ENCODE measurements around the gene FAM50A. TPM values are rescaled to one million over a fixed set of nuclear protein-coding genes. Genes with fewer than 3 reads are reported as not detected.

FAM50A gene
- total RNA-seq, 2 experiments from 2014 or later: 62.7 to 63.5 TPM

DNA sequence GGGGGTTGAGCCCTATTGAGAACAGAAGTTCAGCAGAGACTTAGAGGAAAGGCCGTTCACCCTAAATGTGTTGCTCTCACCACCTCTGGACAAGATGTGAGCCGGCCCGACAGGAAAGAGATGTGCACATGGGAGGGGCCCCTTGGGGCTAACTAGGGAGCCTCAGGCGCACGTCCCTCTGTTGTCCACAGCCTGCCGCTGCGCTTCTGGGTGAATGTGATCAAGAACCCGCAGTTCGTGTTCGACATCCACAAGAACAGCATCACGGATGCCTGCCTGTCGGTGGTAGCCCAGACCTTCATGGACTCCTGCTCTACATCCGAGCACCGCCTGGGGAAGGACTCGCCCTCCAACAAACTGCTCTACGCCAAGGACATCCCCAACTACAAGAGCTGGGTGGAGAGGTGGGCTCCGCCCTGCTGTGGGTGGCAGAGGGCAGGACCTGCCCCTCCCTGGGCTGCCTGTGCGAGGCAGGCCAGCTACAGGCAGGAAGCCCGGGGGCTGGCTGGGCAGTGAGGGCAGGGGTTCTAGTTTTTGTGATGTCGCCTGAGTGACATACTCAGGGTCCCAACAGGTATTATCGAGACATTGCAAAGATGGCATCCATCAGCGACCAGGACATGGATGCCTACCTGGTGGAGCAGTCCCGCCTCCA lies 27.1 kb downstream of the FAM50A start:
- CTCF ChIA-PET: no interaction called here

DNA sequence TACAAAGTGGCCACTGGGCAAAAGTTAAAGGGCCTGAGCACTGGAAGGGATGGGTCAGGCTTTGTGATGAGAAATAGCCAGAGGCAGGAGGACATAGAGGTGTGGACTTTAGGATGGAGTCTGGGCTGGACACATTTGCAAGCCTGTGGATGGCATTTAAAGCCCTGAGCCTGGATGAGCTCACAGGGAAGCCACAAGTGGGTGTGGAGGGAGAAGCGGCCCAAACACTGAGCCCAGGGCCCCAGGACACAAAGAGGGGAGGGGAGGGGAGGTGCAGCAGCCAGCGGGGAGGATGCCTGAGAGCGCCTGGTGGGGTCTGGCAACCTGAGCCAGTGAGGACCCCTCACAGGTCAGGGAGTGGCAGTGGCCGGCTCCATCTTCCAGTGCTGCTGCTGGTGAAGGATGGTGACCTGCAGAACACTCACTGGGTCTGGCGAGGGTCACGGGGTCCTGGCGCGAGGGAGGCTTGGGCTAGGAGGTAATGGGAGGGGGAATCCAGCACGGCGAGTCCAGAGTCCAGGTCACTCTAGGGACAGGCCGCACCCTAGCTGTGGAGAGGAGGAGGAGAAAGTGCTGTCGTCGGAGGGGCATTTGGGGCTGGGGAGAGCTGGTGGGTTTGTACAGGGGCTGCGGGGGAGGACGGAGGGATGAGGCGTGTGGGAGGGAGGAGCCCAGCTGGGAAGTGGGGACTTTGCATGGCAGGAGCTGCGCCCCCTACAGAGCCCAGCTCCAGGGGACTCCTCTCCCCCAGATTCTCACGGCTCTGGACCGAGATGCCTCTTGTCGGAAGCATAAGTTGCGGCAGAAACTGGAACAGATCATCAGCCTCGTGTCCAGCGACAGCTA lies 28.1 kb downstream of the FAM50A start:
- H3K4me3 Mint-ChIP-seq: no peak overlapping the region
- H3K9me3 Mint-ChIP-seq (ENCODE audit: insufficient read depth): no peaks in the 10 kb centered on the region
- H3K36me3 Mint-ChIP-seq (ENCODE audit: low read depth): peaks cover 16% of the 10 kb centered on the region
- H3K4me1 Mint-ChIP-seq (ENCODE audit: low read depth): peaks cover 8% of the 10 kb centered on the region
- no peak overlapping the region for H3K27ac Mint-ChIP-seq
- ChIA-PET POLR2A (interaction anchor here (0.7 kb wide), 1 partner anchor 115 kb away, joined by 3 read pairs; no protein-coding TSS in a partner anchor), CTCF (no interaction called here)
- DNase-seq (no peak), ATAC-seq (no peak)
- H3K27me3 Mint-ChIP-seq (ENCODE audit: low read depth): no peaks in the 10 kb centered on the region

More for the DNA sequence above, 27.1 kb downstream of the FAM50A start:
- Mint-ChIP-seq H3K4me1 (ENCODE audit: low read depth) (no peaks in the 10 kb centered on the region), H3K36me3 (ENCODE audit: low read depth) (peaks cover 14% of the 10 kb centered on the region), H3K4me3 (no peak overlapping the region), H3K27ac (no peak overlapping the region), H3K9me3 (ENCODE audit: insufficient read depth) (no peaks in the 10 kb centered on the region), H3K27me3 (ENCODE audit: low read depth) (no peaks in the 10 kb centered on the region)
- DNase-seq (no peak), ATAC-seq (no peak)
- POLR2A ChIA-PET: no interaction called here

GRCh38 chrX:154472685-154473632 lies 29.0 kb downstream of the FAM50A start:
- no peak for DNase-seq
- Mint-ChIP-seq H3K27me3 (ENCODE audit: low read depth) (no peaks in the 10 kb centered on the region), H3K4me1 (ENCODE audit: low read depth) (peaks cover 16% of the 10 kb centered on the region), H3K9me3 (ENCODE audit: insufficient read depth) (no peaks in the 10 kb centered on the region), H3K4me3 (no peak overlapping the region), H3K36me3 (ENCODE audit: low read depth) (peaks cover 16% of the 10 kb centered on the region), H3K27ac (peak overlapping the region; percentile 28)
- POLR2A ChIA-PET: interaction anchor here (0.7 kb wide), 1 partner anchor 116 kb away, joined by 3 read pairs; no protein-coding TSS in a partner anchor
- CTCF ChIA-PET: no interaction called here
- peak; percentile 21 for ATAC-seq

DNA sequence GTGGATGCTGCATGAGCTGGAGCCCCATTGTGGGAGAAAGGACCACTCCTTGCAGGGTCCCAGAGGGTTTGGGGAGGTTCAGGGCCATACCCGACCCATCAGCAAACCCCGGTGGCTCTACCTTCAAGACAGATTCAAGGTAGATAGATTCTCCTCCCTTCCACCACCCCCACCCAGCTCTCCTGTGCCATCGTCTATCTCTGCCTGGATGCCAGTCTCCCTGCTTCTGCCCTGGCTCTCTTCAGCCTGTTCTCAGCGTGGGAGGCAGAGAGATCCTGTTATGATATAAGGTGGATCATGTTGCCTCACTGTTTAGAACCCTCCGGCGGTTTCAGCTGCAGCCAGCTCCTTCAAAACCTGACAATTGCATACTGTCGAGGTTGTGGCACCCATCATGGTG lies 29.7 kb downstream of the FAM50A start:
- no peak for ATAC-seq
- Mint-ChIP-seq H3K27ac (peak overlapping the region; percentile 28), H3K9me3 (ENCODE audit: insufficient read depth) (no peaks in the 10 kb centered on the region), H3K27me3 (ENCODE audit: low read depth) (no peaks in the 10 kb centered on the region), H3K4me1 (ENCODE audit: low read depth) (peaks cover 16% of the 10 kb centered on the region), H3K36me3 (ENCODE audit: low read depth) (peaks cover 16% of the 10 kb centered on the region), H3K4me3 (no peak overlapping the region)
- POLR2A ChIA-PET: no interaction called here
- no peak for DNase-seq
- CTCF ChIA-PET: no interaction called here

- peaks cover 13% of the 10 kb centered on the region for H3K36me3 Mint-ChIP-seq (ENCODE audit: low read depth)
- H3K9me3 Mint-ChIP-seq (ENCODE audit: insufficient read depth): no peaks in the 10 kb centered on the region
- H3K4me1 Mint-ChIP-seq (ENCODE audit: low read depth): peaks cover 23% of the 10 kb centered on the region
- no peak for ATAC-seq
- ChIA-PET POLR2A (interaction anchor here (0.7 to 1.7 kb wide), 3 partner anchors 14 to 23 kb away, joined by 3 to 4 read pairs (median 3); partner anchors contain the start of gene SLC10A3), CTCF (interaction anchor here (0.9 to 1.0 kb wide), 2 partner anchors 50 to 58 kb away, joined by 3 read pairs; no protein-coding TSS in a partner anchor)
- H3K27me3 Mint-ChIP-seq (ENCODE audit: low read depth): no peaks in the 10 kb centered on the region
- no peak overlapping the region for H3K4me3 Mint-ChIP-seq
- no peak overlapping the region for H3K27ac Mint-ChIP-seq
- no peak for DNase-seq
Observed at GRCh38 chrX:154476821-154477220, 32.9 kb downstream of the FAM50A start.

DNA sequence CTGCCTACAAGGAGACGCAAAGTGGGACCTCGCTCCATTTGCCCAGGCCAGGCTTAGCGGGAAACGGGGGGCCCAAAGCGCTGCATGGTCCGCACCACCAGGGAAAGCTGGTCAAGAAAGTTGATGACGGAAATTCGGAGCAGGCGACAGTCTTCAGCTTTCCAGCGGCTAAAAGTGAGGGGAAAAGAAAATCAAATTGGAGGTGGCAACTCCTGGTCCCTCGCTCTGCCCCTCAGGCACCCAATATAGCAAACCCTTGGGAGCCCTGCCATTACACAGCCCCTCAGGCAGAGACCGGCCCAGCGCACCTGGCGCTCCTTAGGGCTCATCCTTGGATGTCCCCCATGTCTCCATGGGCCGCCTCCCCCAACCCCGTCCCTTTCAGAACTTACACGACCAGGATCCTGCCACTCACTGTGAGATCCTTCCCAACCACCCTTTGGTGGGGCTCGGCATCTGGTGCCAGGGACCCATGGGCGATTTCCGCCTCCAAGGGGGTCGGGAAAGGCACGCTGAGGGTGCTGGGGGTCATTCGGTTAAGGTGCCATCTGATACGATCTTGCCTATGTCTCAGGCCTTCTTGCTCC lies 34.0 kb downstream of the FAM50A start:
- no peaks in the 10 kb centered on the region for H3K27me3 Mint-ChIP-seq (ENCODE audit: low read depth)
- peak overlapping the region; percentile 79 for H3K4me3 Mint-ChIP-seq
- DNase-seq (no peak), ATAC-seq (no peak)
- CTCF ChIA-PET: interaction anchor here (1.0 kb wide), 1 partner anchor 49 kb away, joined by 3 read pairs; no protein-coding TSS in a partner anchor
- POLR2A ChIA-PET: interaction anchor here (1.0 to 1.7 kb wide), 5 partner anchors 11 to 79 kb away, joined by 3 to 4 read pairs (median 3); partner anchors contain the start of gene SLC10A3
- peak overlapping the region; percentile 81 for H3K27ac Mint-ChIP-seq
- H3K4me1 Mint-ChIP-seq (ENCODE audit: low read depth): peaks cover 26% of the 10 kb centered on the region
- peaks cover 11% of the 10 kb centered on the region for H3K36me3 Mint-ChIP-seq (ENCODE audit: low read depth)
- H3K9me3 Mint-ChIP-seq (ENCODE audit: insufficient read depth): no peaks in the 10 kb centered on the region

DNA sequence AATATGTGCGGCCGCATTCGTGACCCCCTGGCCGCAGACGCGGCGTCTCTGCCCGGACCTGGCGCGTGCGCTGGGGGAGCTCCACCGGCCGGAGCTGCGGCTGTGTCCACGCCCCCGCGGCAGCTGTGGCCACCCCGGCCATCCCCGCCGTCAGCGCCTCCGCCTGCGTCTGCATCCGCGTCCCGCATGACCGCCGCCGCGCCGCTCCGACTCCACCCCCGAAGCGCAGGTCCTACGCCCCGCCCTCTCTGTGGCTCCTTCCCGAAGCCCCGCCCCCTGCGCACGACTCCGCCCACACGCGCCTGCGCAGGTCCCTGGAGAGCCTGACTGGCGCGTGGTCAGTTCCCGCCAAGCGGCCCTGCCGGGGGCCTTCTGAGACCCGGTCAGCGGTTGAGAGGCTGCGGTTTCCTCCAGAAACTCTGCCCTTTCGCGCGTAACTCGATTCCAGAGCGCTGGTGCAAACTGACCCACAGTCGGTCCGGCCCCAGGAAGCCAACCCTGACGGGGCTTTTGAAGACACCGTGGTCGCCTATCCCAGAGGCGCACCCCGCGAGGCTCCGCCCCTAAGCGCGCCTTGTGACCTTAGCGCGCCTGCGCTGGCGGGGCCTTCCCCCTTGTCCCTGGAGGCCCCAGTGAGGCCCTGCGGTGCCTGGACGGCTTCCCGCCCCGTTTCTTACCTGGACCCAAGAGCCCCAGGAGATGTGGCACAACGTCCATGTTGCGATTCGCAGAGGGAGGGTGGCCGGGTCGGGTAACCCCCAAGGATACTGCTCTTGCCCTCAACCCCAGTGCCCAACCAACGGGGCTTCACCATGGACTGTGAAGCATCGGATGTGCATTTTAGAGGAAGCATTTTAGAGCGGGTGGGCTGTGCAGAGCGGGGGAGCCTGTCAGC lies 35.0 kb downstream of the FAM50A start, which contains the start of gene LAGE3:
Gene LAGE3, minus strand, starts transcription at position 554 of the 895 bp plus-strand sequence. Its CDS starts 366 bp downstream, at position 188.
- peaks cover 35% of the 10 kb centered on the region for H3K4me1 Mint-ChIP-seq (ENCODE audit: low read depth)
- H3K27me3 Mint-ChIP-seq (ENCODE audit: low read depth): no peaks in the 10 kb centered on the region
- peak within 1 kb of the TSS; percentile 79 for H3K4me3 Mint-ChIP-seq
- ChIA-PET CTCF (no interaction called here), POLR2A (interaction anchor here (1.0 to 1.1 kb wide), 2 partner anchors 24 to 80 kb away, joined by 3 to 4 read pairs; no protein-coding TSS in a partner anchor)
- DNase-seq: peak; percentile 95
- ATAC-seq: peak; percentile 95
- H3K36me3 Mint-ChIP-seq (ENCODE audit: low read depth): peaks cover 12% of the 10 kb centered on the region
- no peaks in the 10 kb centered on the region for H3K9me3 Mint-ChIP-seq (ENCODE audit: insufficient read depth)
- peak within 1 kb of the TSS; percentile 94 for H3K27ac Mint-ChIP-seq

DNA sequence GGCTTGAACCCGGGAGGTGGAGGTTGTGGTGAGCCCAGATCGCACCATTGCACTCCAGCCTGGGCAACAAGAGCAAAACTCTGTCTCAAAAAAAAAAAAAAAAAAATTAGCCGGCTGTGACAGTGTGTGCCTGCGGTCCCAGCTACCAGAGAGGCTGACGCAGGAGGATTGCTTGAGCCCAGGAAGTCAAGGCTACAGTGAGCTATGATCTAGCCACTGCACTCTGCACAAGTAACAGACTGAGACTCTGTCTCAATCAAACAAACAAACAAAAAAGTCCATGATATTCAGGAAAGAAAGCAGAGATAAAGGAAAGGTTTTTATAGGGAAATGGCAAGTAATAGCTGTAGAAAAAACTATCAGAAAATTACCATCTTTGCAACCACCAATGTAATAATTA lies 37.3 kb downstream of the FAM50A start:
- POLR2A ChIA-PET: interaction anchor here (1.0 kb wide), 1 partner anchor 9 kb away, joined by 3 read pairs; the partner anchor contains the start of gene SLC10A3
- DNase-seq: no peak
- no peak for ATAC-seq
- H3K4me3 Mint-ChIP-seq: no peak overlapping the region
- CTCF ChIA-PET: interaction anchor here (1.6 kb wide), 1 partner anchor 82 kb away, joined by 6 read pairs; the partner anchor contains the start of gene RPL10
- H3K9me3 Mint-ChIP-seq (ENCODE audit: insufficient read depth): no peaks in the 10 kb centered on the region
- H3K27ac Mint-ChIP-seq: no peak overlapping the region
- no peaks in the 10 kb centered on the region for H3K27me3 Mint-ChIP-seq (ENCODE audit: low read depth)
- peaks cover 39% of the 10 kb centered on the region for H3K4me1 Mint-ChIP-seq (ENCODE audit: low read depth)
- H3K36me3 Mint-ChIP-seq (ENCODE audit: low read depth): peaks cover 15% of the 10 kb centered on the region

DNA sequence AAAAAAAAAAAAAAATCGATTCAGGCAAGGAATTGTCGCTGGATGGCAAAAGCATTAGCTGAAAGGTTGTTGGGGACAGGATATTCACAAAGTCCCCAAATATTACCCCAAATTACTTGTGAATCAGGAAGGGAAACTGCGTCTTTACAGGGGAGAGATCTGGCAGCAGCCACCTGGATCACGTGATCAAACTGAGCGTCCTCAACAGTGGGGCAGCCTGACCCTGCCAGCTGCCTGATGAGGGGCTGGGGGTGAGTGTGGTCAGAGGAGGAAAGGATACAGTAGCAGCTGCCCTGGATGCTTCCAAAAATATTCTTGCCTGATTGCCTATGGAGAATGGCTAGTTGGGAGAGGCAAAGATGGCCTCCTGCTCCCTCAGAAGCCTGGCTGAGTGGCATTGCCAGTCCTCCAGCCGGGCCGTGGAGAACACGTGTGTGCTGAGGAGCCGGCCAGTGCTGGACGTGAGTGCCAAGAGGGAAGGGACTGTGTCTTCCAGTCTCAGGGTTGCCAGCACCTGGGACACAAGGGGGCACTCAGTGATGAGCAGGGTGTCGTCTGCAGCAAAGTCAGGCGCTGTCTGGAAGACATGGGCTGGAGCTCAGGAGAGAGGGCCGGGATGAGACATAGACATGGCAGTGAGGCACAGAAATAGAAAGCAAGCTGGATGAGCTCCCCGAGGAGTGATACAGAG lies 38.1 kb downstream of the FAM50A start:
- Mint-ChIP-seq H3K27ac (no peak overlapping the region), H3K27me3 (ENCODE audit: low read depth) (no peaks in the 10 kb centered on the region), H3K4me3 (no peak overlapping the region), H3K36me3 (ENCODE audit: low read depth) (peaks cover 12% of the 10 kb centered on the region), H3K9me3 (ENCODE audit: insufficient read depth) (no peaks in the 10 kb centered on the region), H3K4me1 (ENCODE audit: low read depth) (peaks cover 33% of the 10 kb centered on the region)
- no peak for ATAC-seq
- no peak for DNase-seq
- POLR2A ChIA-PET: interaction anchor here (1.0 kb wide), 1 partner anchor 8 kb away, joined by 3 read pairs; the partner anchor contains the start of gene SLC10A3
- CTCF ChIA-PET: interaction anchor here (1.6 kb wide), 1 partner anchor 83 kb away, joined by 6 read pairs; the partner anchor contains the start of gene RPL10

GRCh38 chrX:154482786-154483185 lies 38.8 kb downstream of the FAM50A start:
- POLR2A ChIA-PET: no interaction called here
- H3K27me3 Mint-ChIP-seq (ENCODE audit: low read depth): no peaks in the 10 kb centered on the region
- no peak for ATAC-seq
- CTCF ChIA-PET: no interaction called here
- H3K36me3 Mint-ChIP-seq (ENCODE audit: low read depth): peaks cover 15% of the 10 kb centered on the region
- H3K27ac Mint-ChIP-seq: no peak overlapping the region
- H3K4me1 Mint-ChIP-seq (ENCODE audit: low read depth): peaks cover 31% of the 10 kb centered on the region
- H3K4me3 Mint-ChIP-seq: no peak overlapping the region
- H3K9me3 Mint-ChIP-seq (ENCODE audit: insufficient read depth): no peaks in the 10 kb centered on the region
- DNase-seq: no peak
